Adrenal gland (tissue), 12 donors: Measurements from ENCODE around the gene BOK. TPM values are rescaled to one million over a fixed set of nuclear protein-coding genes. Genes with fewer than 3 reads are reported as not detected.
A peak's percentile ranks its signal among the peaks of the same experiment; 100 is the strongest.

Experiments used
- DNase-seq, 7 donors: peaks; one replicate each; pipeline ENCODE4 v3.0.0-alpha.2; 2019 to 2020
- H3K27ac ChIP-seq, 5 donors: fragments of 200-600 bp; sonication (generic) in 4 of 5; 1 replicate in 3 of 5; 2 replicates in 2 of 5; pipeline versions ENCODE4 v1.5.1 to v1.8.0; 2016 to 2020; ENCODE audit warnings: mild to moderate bottlenecking in 1 of 5
- H3K27me3 ChIP-seq: fragments of 200-600 bp; 2 replicates; pipeline ENCODE4 v1.8.0; 2021
- H3K36me3 ChIP-seq, 2 donors: fragments of 200-600 bp; replicated peaks in 1 of 2; 1 replicate in 1 of 2; 2 replicates in 1 of 2; pipeline versions ENCODE4 v1.5.1 to v1.8.0; 2018 to 2022
- H3K4me1 ChIP-seq, 2 donors: fragments of 200-600 bp; replicated peaks in 1 of 2; 1 replicate in 1 of 2; 2 replicates in 1 of 2; pipeline versions ENCODE4 v1.5.1 to v1.8.0; 2018 to 2021
- H3K4me3 ChIP-seq, 4 donors: fragments of 200-600 bp; sonication (generic) in 3 of 4; one replicate each; pipeline ENCODE4 v1.5.1; 2016 to 2018
- H3K9me3 ChIP-seq, 3 donors: fragments of 200-600 bp; sonication (generic) in 1 of 3; replicated peaks in 1 of 3; 1 replicate in 2 of 3; 2 replicates in 1 of 3; pipeline versions ENCODE4 v1.5.1 to v1.8.0; 2016 to 2021
- CTCF ChIP-seq, 6 experiments: fragments of 450-650 bp in 4 of 6; fragments of 200-600 bp in 2 of 6; sonication (generic) in 1 of 6; IDR thresholded peaks; 1 replicate in 5 of 6; 2 replicates in 1 of 6; pipeline versions ENCODE4 v1.5.1 to v1.8.0; 2016 to 2021; ENCODE audit warnings: antibody characterized with exemption in 6 of 6, mild to moderate bottlenecking in 2 of 6, moderate library complexity in 1 of 6
- POLR2A ChIP-seq, 2 donors: fragments of 450-650 bp; IDR thresholded peaks; one replicate each; pipeline ENCODE4 v1.6.1; 2017; ENCODE audit warnings: antibody characterized with exemption in 2 of 2, mild to moderate bottlenecking in 2 of 2, moderate library complexity in 1 of 2
- WGBS, 4 donors: extraction: QIAGEN DNeasy Blood & Tissue Kit in 2 of 4; methylation state at CpG; one replicate each; pipeline versions ENCODE4 v1.1.5 to v1.1.7; 2013 to 2017; 5-methylcytosine and 5-hydroxymethylcytosine counted together
- intact Hi-C, 2 donors: fragments of 100-400 bp; cut with DNase I; formaldehyde crosslinking; loops; one replicate each; pipeline versions ENCODE4 v1.14.1 to v1.15.0; 2022 to 2023
- polyA plus RNA-seq, 3 donors: library from polyadenylated mRNA; stranded (reverse); fragments of 200-250 nt in 2 of 3; fragments of 350-450 nt in 1 of 3; fragmentation: Illumina TruSeq in 1 of 3; extraction: RNeasy Lipid Tissue Mini Kit (QIAGEN cat#74804) in 1 of 3; gene quantifications; one replicate each; pipeline ENCODE4 v1.2.3, GENCODE V29; 2013 to 2014
- total RNA-seq, 9 donors: library from RNA; depleted of rRNA in 4 of 9; stranded (reverse); fragments of >200 nt in 4 of 9; fragments of 120-200 nt in 1 of 9; fragmentation: NEBNext Ultra II Directional in 1 of 9; extraction: Animal tissue kit (Norgen Biotek cat#: 25700) in 1 of 9; gene quantifications; one replicate each; pipeline versions ENCODE4 v1.1.0 to v1.2.4, GENCODE V29; 2013 to 2023
- donor health status: healthy with polysubstance abuse.
- donor health status: Bipolar disorder and iron deficiency.
- donor health status: DM: yes; HTN: yes; CAD: no.
- donor health status: DM: no; HTN: no; CAD: no.
- donor health status: DM: no; HTN: no; CAD: no.
- donor health status: DM: yes; HTN: yes; CAD: no.

Gene BOK
- total and polyA plus RNA-seq, 12 donors: 2.9 to 41.7 (median 13.9) TPM

DNA sequence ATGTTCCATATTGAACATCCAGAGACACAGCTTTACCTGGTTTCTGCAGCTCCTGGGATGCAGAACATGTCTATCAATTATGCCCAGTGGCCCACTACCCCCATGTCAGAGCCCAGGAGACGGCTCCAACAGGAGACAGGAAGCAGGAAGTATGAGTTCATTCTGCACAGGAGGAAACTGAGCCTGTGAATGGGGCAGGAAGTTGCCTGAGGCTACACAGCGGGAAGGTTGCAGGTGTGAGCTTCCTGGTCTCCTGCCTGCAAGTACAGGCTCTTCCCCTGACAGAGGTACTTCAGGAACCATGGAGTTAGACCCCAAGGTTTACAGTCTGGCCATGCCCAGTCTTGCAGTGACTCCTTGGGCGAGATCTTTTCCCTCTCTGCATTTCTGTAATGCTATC lies 2.8 kb upstream of the BOK start:
- H3K27me3 ChIP-seq: peaks cover 4% of the 10 kb centered on the region
- no peak for DNase-seq
- H3K4me3 ChIP-seq: no peak overlapping the region
- intact Hi-C loops: no loop called here
- H3K36me3 ChIP-seq: no peaks in the 10 kb centered on the region
- H3K27ac ChIP-seq: no peak overlapping the region
- WGBS, 4 donors: 48 to 81% (median 56%) methylated on average over 3 of the region's 3 CpGs
- H3K9me3 ChIP-seq: no peaks in the 10 kb centered on the region
- H3K4me1 ChIP-seq: peaks cover 8 to 14% of the 10 kb centered on the region in 2 donors
- TF ChIP-seq CTCF (IDR thresholded peaks at IDR 0.05): no peak
- TF ChIP-seq POLR2A (IDR thresholded peaks at IDR 0.05): no peak

DNA sequence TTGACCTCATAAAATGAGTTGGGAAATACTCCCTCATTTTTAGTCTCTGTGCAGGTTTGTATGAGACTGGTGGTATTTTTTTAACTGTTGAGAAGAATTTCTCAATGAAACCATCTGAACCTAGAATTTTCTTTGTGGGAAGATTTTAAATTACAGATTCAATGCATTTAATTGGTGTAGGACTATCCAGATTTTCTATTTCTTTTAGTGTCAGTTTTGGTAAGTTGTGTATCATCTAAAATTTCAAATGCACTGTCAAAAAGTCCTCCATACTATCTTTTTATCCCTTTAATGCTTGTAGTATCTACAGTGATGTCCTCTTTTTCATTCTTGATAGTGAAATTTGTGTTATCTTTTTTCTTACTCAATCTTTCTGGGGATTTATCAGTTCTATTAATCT lies 1.8 kb upstream of the BOK start:
- DNase-seq: no peak
- H3K4me3 ChIP-seq: no peak overlapping the region
- no peak overlapping the region for H3K27ac ChIP-seq
- peaks cover 4% of the 10 kb centered on the region for H3K27me3 ChIP-seq
- no peaks in the 10 kb centered on the region for H3K9me3 ChIP-seq
- H3K36me3 ChIP-seq: no peaks in the 10 kb centered on the region
- H3K4me1 ChIP-seq: peaks cover 12 to 16% of the 10 kb centered on the region in 2 donors
- intact Hi-C loops: no loop called here
- no peak for TF ChIP-seq CTCF (IDR thresholded peaks at IDR 0.05)
- no peak for TF ChIP-seq POLR2A (IDR thresholded peaks at IDR 0.05)

DNA sequence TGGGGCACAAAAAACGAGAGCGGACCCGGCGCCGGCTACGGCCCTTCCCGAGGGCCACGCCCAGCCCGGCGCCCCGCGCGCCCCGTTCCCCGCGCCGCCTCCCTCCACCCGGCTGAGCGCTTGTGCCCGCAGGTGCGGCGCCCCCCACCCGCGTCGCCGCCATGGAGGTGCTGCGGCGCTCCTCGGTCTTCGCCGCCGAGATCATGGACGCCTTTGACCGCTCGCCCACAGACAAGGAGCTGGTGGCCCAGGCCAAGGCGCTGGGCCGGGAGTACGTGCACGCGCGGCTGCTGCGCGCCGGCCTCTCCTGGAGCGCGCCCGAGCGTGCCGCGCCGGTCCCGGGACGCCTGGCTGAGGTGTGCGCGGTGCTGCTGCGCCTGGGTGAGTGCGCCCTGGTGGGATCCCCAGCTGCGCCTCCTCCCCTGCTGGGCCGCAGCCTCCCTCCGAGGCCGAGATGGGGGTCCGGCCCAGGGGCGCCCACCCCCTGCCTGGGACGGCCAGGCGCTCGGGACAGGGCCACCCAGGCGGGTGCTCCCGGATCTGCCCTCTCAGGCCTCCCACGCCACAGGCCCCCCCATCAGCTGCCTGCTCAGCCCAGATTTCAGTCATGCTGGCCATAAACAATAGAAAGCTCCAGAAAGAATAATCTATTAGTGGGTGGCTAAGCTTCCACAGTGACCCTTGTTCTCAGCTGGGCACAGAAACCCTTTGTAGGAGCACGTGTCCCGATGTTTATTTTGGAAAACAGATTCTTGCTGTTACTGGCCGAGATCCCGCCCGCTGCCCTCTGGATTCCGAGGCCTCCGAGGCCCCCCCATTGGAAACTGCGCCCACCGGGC lies 997 bp downstream of the BOK start:
- TF ChIP-seq CTCF (IDR thresholded peaks at IDR 0.05) (no peak), POLR2A (IDR thresholded peaks at IDR 0.05) (no peak)

DNA sequence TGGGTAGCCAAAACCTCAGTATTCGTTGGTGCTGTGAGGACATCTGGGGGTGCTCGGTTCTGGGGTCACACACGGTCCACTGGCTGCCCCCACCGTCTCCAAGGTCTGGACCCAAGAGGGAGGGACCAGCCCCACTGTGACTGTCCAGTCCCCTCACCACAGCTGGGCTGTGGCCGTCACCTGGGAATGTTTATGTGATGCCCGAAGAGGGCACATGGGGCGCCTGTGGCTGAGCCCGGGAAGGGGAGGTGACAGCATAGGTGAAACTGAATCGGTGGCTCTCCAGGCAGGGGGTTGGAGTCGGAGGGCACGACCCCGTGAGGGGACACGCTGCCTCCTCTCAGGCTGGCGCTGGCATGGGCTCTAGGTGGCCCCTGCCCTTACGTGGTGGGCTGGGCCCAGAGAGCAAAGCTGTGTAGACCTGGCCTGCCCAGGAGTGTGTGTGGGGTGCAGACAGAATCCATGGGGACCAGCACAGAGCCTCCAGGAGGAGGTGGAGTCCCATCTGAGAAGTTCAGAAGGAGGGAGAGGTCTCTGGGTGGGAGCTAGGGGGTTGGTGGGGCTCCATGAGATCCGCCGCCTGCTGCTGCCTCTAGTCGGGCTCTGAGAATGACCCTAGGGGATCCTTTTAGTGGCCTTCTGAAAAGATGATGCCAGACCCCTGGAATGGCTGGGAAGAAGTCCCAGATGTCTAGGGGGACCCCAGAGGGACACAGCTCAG lies 1.8 kb downstream of the BOK start:
- Histone ChIP-seq H3K36me3 (no peaks in the 10 kb centered on the region), H3K27me3 (peaks cover 4% of the 10 kb centered on the region), H3K9me3 (no peaks in the 10 kb centered on the region), H3K4me3 (peak overlapping the region in 1 of 4 donors; percentile 97), H3K4me1 (peaks cover 12 to 16% of the 10 kb centered on the region in 2 donors), H3K27ac (peak overlapping the region in 2 of 5 donors; percentile 57 to 87)
- intact Hi-C loops: no loop called here
- TF ChIP-seq POLR2A (IDR thresholded peaks at IDR 0.05) (no peak), CTCF (IDR thresholded peaks at IDR 0.05) (no peak)
- WGBS, 4 donors: 50 to 78% (median 63%) methylated on average over 3 to 18 of the region's 18 CpGs
- no peak for DNase-seq

More for the DNA sequence above, 997 bp downstream of the BOK start:
- H3K27me3 ChIP-seq: peaks cover 4% of the 10 kb centered on the region
- peak overlapping the region in 2 of 5 donors; percentile 57 to 87 for H3K27ac ChIP-seq
- H3K36me3 ChIP-seq: no peaks in the 10 kb centered on the region
- H3K4me3 ChIP-seq: peak overlapping the region in 3 of 4 donors; percentile 25 to 97 (median 37)
- 9 to 57% (median 23%) methylated on average over 4 to 78 of the region's 78 CpGs for WGBS, 4 donors
- peak in 1 of 7 donors; percentile 23 for DNase-seq
- H3K9me3 ChIP-seq: no peaks in the 10 kb centered on the region
- peaks cover 12 to 16% of the 10 kb centered on the region in 2 donors for H3K4me1 ChIP-seq
- intact Hi-C loops: no loop called here
